BLaER1 treated with 17β-estradiol and CSF1 and Interleukin-3, amounts not matched to agents 10 nM and 100 nM (cell line): ENCODE data around the gene FLNA.

Experiments used
- H3K27ac ChIP-seq, 11 experiments: shearing (Covaris generic); formaldehyde crosslinking; 2 replicates each; pipeline ENCODE4 v1.8.1; 2022
- H3K27me3 ChIP-seq, 11 experiments: shearing (Covaris generic); formaldehyde crosslinking; 2 replicates each; pipeline ENCODE4 v1.8.1; 2022
- H3K36me3 ChIP-seq, 11 experiments: shearing (Covaris generic); formaldehyde crosslinking; 2 replicates each; pipeline ENCODE4 v1.8.1; 2022
- H3K4me1 ChIP-seq, 10 experiments: shearing (Covaris generic); formaldehyde crosslinking; 2 replicates each; pipeline ENCODE4 v1.8.1; 2022
- H3K4me2 ChIP-seq, 11 experiments: shearing (Covaris generic); formaldehyde crosslinking; 2 replicates each; pipeline ENCODE4 v1.8.1; 2022
- H3K4me3 ChIP-seq, 10 experiments: shearing (Covaris generic); formaldehyde crosslinking; 2 replicates each; pipeline ENCODE4 v1.8.1; 2022
- H3K9ac ChIP-seq, 11 experiments: shearing (Covaris generic); formaldehyde crosslinking; 2 replicates each; pipeline ENCODE4 v1.8.1; 2022
- H3K9me3 ChIP-seq, 11 experiments: shearing (Covaris generic); formaldehyde crosslinking; replicated peaks in 1 of 11; 2 replicates each; pipeline ENCODE4 v1.8.1; 2022
- H4K20me1 ChIP-seq, 11 experiments: shearing (Covaris generic); formaldehyde crosslinking; 2 replicates each; pipeline ENCODE4 v1.8.1; 2022
- Cebpa-rat ChIP-seq, 11 experiments: shearing (Covaris generic); IDR thresholded peaks; 2 replicates each; pipeline ENCODE4 v1.8.1; 2022

FLNA gene

DNA sequence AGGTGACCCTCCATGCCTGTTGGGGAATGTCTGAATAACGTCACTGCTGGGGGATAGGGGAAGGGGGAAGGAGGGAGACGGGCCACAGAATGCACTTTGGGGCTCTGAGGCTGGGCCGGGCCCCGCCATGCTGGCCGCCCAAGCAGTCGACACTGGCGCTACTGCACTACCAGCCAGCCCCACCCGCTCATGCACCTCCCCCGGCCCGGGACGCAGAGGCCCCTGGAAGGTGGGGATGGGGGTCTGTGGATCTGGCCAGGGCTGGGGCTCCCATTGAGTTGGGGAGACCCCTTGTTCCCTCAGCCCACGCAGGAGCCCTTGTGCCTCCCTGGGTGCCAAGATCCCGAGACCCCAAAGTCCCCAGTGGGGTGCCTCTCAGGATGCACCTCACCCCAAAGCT, 17.8 kb downstream of the FLNA start:
- no peak for TF ChIP-seq Cebpa-rat (IDR thresholded peaks at IDR 0.05)
- Histone ChIP-seq H3K36me3 (peaks cover 94 to 100% (median 98%) of the 10 kb centered on the region in 11 experiments), H3K27ac (no peak overlapping the region), H4K20me1 (peaks cover 25 to 100% (median 100%) of the 10 kb centered on the region in 11 experiments; a peak in 21 of 22 replicates), H3K9ac (no peak overlapping the region), H3K4me3 (no peak overlapping the region), H3K4me1 (peaks cover 0 to 59% (median 0%) of the 10 kb centered on the region in 10 experiments; a peak in 6 of 20 replicates), H3K27me3 (peaks cover 0 to 48% (median 15%) of the 10 kb centered on the region in 11 experiments; a peak in 16 of 22 replicates), H3K4me2 (no peak overlapping the region), H3K9me3 (peaks cover 0 to 54% (median 19%) of the 10 kb centered on the region in 11 experiments; a peak in 13 of 22 replicates)

DNA sequence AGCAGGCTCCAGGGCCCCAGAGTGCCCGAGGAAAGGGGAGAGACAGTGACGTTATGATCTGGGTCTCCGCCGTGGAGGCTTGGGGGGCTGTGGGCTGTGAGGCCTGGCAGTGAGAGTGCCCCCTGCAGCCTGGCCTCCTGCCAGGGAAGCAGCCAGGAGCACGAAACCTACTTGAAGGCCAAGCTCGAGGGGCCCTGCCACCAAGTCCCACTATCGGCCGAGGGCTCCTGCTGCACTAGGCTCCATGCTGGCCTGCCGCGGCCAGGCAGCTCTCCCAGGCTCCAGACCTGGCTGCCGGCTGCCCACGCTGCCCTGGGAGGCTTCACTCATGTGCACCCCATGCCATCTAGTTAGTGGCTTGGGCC, 18.7 kb downstream of the FLNA start:
- Histone ChIP-seq H3K4me3 (no peak overlapping the region), H3K4me1 (peaks cover 0 to 67% (median 0%) of the 10 kb centered on the region in 10 experiments; a peak in 7 of 20 replicates), H3K9me3 (peaks cover 0 to 49% (median 14%) of the 10 kb centered on the region in 11 experiments; a peak in 11 of 22 replicates), H3K9ac (peak overlapping the region in 2 of 11 experiments; percentile 4 to 29; a peak in 1 of 22 replicates), H3K27me3 (peaks cover 0 to 56% (median 22%) of the 10 kb centered on the region in 11 experiments; a peak in 16 of 22 replicates), H3K27ac (no peak overlapping the region), H4K20me1 (peaks cover 32 to 100% (median 100%) of the 10 kb centered on the region in 11 experiments; a peak in 21 of 22 replicates), H3K36me3 (peaks cover 94 to 100% (median 99%) of the 10 kb centered on the region in 11 experiments), H3K4me2 (no peak overlapping the region)
- TF ChIP-seq Cebpa-rat (IDR thresholded peaks at IDR 0.05): no peak

- H3K36me3 ChIP-seq: peaks cover 94 to 100% (median 100%) of the 10 kb centered on the region in 11 experiments
- peaks cover 32 to 100% (median 100%) of the 10 kb centered on the region in 11 experiments; a peak in 21 of 22 replicates for H4K20me1 ChIP-seq
- H3K27me3 ChIP-seq: peaks cover 0 to 61% (median 22%) of the 10 kb centered on the region in 11 experiments; a peak in 16 of 22 replicates
- H3K27ac ChIP-seq: no peak overlapping the region; a peak in 1 of 22 replicates
- no peak overlapping the region for H3K4me2 ChIP-seq
- H3K4me3 ChIP-seq: no peak overlapping the region
- H3K9me3 ChIP-seq: peaks cover 0 to 45% (median 12%) of the 10 kb centered on the region in 11 experiments; a peak in 11 of 22 replicates
- H3K4me1 ChIP-seq: peaks cover 0 to 73% (median 0%) of the 10 kb centered on the region in 10 experiments; a peak in 7 of 20 replicates
- no peak for TF ChIP-seq Cebpa-rat (IDR thresholded peaks at IDR 0.05)
- peak overlapping the region in 2 of 11 experiments; percentile 4 to 29; a peak in 2 of 22 replicates for H3K9ac ChIP-seq
Observed at GRCh38 chrX:154355094-154355775, 19.2 kb downstream of the FLNA start.

DNA sequence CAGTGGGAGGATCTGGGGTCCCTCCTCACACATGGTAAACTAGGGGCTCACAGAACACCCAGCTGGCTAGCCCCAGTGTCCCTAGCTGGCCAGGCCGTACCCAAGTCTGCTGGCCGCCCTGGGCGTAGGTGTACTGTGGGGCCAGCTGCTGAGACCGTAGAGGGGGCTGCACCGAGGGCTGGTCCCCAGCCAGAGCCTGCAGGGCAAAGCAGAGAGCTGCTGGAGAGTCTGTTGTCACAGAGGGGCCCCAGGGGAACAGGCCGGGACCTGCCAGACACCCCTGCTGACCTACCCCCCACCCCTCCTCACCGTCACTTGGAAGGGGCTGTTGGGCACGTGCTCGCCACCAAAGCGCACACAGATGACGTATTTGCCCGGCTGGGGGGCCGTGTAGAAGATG, 19.9 kb downstream of the FLNA start:
- no peak overlapping the region; a peak in 1 of 22 replicates for H3K9ac ChIP-seq
- peaks cover 32 to 100% (median 100%) of the 10 kb centered on the region in 11 experiments; a peak in 21 of 22 replicates for H4K20me1 ChIP-seq
- TF ChIP-seq Cebpa-rat (IDR thresholded peaks at IDR 0.05): no peak
- H3K4me2 ChIP-seq: no peak overlapping the region
- H3K27me3 ChIP-seq: peaks cover 0 to 67% (median 25%) of the 10 kb centered on the region in 11 experiments; a peak in 16 of 22 replicates
- peaks cover 94 to 100% (median 100%) of the 10 kb centered on the region in 11 experiments for H3K36me3 ChIP-seq
- H3K27ac ChIP-seq: no peak overlapping the region
- peaks cover 0 to 43% (median 7%) of the 10 kb centered on the region in 11 experiments; a peak in 9 of 22 replicates for H3K9me3 ChIP-seq
- no peak overlapping the region for H3K4me3 ChIP-seq
- peaks cover 0 to 80% (median 2%) of the 10 kb centered on the region in 10 experiments; a peak in 11 of 20 replicates for H3K4me1 ChIP-seq

- peaks cover 94 to 100% (median 100%) of the 10 kb centered on the region in 11 experiments for H3K36me3 ChIP-seq
- H3K4me1 ChIP-seq: peaks cover 0 to 83% (median 7%) of the 10 kb centered on the region in 10 experiments; a peak in 12 of 20 replicates
- peaks cover 32 to 100% (median 100%) of the 10 kb centered on the region in 11 experiments; a peak in 21 of 22 replicates for H4K20me1 ChIP-seq
Observed at GRCh38 chrX:154354013-154354412, 20.4 kb downstream of the FLNA start.

DNA sequence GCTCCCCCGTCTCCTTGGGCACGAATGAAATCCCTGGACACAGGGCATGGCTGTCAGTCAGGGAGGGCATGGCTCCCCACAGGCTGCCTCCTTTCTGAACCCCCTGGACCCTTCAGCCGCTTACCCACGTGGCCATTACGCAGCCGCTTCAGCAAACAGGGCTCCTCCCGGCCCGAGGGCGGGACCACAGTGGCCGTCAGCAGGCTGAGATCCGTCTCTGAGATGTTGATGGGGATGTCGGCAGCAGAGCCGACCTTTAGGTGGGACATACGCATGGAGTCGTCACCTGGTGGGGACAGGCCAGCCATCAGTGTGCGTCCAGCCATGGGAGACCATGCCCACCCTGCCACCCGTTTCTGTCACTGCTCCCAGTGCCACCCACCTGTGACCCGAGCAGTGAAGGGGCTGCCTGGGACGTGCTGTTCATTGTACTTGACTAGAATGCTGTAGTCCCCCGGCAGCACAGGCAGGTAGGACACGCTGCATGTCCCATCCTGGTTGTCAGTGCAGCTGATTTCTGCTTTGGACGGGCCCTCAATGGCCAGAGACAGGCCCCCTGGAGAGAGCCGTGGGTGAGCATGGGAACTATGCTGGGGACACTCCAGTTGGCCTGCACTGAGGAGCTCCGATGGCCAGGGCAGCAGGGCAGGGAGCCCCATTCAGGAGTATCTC, 21.1 kb downstream of the FLNA start:
- Histone ChIP-seq H3K9me3 (peaks cover 0 to 40% (median 6%) of the 10 kb centered on the region in 11 experiments; a peak in 9 of 22 replicates), H3K4me3 (no peak overlapping the region), H4K20me1 (peaks cover 32 to 100% (median 100%) of the 10 kb centered on the region in 11 experiments; a peak in 21 of 22 replicates), H3K9ac (no peak overlapping the region), H3K4me1 (peaks cover 0 to 83% (median 14%) of the 10 kb centered on the region in 10 experiments; a peak in 15 of 20 replicates), H3K27ac (no peak overlapping the region), H3K27me3 (peaks cover 0 to 61% (median 32%) of the 10 kb centered on the region in 11 experiments; a peak in 16 of 22 replicates), H3K4me2 (no peak overlapping the region), H3K36me3 (peaks cover 92 to 100% (median 100%) of the 10 kb centered on the region in 11 experiments)
- TF ChIP-seq Cebpa-rat (IDR thresholded peaks at IDR 0.05): no peak

More at GRCh38 chrX:154354013-154354412, 20.4 kb downstream of the FLNA start:
- H3K27ac ChIP-seq: no peak overlapping the region
- H3K9ac ChIP-seq: no peak overlapping the region; a peak in 1 of 22 replicates
- no peak overlapping the region for H3K4me3 ChIP-seq
- H3K4me2 ChIP-seq: no peak overlapping the region
- TF ChIP-seq Cebpa-rat (IDR thresholded peaks at IDR 0.05): no peak
- peaks cover 0 to 44% (median 6%) of the 10 kb centered on the region in 11 experiments; a peak in 9 of 22 replicates for H3K9me3 ChIP-seq
- peaks cover 0 to 67% (median 27%) of the 10 kb centered on the region in 11 experiments; a peak in 16 of 22 replicates for H3K27me3 ChIP-seq

DNA sequence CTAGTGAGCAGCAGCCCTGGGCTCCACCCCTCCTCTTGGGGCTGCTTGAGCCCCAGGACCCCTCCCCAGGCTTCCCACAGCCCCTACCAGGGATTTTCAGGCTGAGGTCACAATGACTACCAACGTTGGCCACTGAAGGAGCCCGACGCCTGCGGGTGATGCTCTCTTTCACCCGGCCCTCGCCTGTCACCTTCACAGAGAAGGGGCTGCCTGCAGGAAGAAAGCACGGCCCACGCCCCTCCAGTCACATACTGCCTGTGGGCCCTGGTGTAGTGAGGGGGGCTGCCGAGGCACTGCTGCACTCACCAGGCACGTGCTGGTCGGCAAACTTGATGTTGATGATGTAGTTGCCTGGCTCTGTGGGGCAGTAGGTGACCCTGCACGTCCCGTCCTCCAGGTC, 22.0 kb downstream of the FLNA start:
- peaks cover 84 to 95% (median 92%) of the 10 kb centered on the region in 11 experiments for H3K36me3 ChIP-seq
- no peak overlapping the region for H3K27ac ChIP-seq
- peaks cover 32 to 100% (median 97%) of the 10 kb centered on the region in 11 experiments; a peak in 21 of 22 replicates for H4K20me1 ChIP-seq
- peaks cover 0 to 32% (median 0%) of the 10 kb centered on the region in 11 experiments; a peak in 9 of 22 replicates for H3K9me3 ChIP-seq
- no peak overlapping the region; a peak in 1 of 22 replicates for H3K4me2 ChIP-seq
- peak overlapping the region in 2 of 11 experiments; percentile 25 to 30; a peak in 2 of 22 replicates for H3K9ac ChIP-seq
- no peak for TF ChIP-seq Cebpa-rat (IDR thresholded peaks at IDR 0.05)
- peaks cover 4 to 83% (median 22%) of the 10 kb centered on the region in 10 experiments; a peak in 19 of 20 replicates for H3K4me1 ChIP-seq
- H3K4me3 ChIP-seq: no peak overlapping the region
- H3K27me3 ChIP-seq: peaks cover 0 to 55% (median 32%) of the 10 kb centered on the region in 11 experiments; a peak in 16 of 22 replicates

DNA sequence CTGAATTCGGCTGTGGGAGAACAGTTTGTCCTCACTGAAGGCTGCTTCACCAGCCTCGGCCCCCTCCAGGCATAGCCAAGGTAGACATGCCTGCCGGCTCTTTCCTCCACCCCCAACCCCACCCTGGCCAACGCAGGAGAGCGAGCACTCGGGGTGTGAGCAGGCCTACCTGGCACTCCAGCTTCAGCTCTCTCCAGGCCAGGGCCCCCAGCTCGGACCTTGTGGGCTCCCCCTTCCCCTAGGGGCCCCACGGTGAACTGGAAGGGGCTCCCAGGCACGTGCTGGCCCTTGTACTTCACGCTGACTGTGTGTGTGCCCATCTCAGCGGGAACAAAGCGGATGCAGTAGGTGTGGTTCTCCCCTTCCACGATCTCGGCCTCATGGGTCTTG, 22.4 kb downstream of the FLNA start:
- peaks cover 30 to 100% (median 93%) of the 10 kb centered on the region in 11 experiments; a peak in 21 of 22 replicates for H4K20me1 ChIP-seq
- H3K27ac ChIP-seq: no peak overlapping the region
- no peak overlapping the region for H3K4me2 ChIP-seq
- H3K9me3 ChIP-seq: peaks cover 0 to 27% (median 0%) of the 10 kb centered on the region in 11 experiments; a peak in 9 of 22 replicates
- peaks cover 79 to 90% (median 87%) of the 10 kb centered on the region in 11 experiments for H3K36me3 ChIP-seq
- peaks cover 0 to 55% (median 32%) of the 10 kb centered on the region in 11 experiments; a peak in 16 of 22 replicates for H3K27me3 ChIP-seq
- H3K4me3 ChIP-seq: no peak overlapping the region
- peak overlapping the region in 4 of 11 experiments; percentile 7 to 30 (median 24); a peak in 4 of 22 replicates for H3K9ac ChIP-seq
- peaks cover 7 to 82% (median 26%) of the 10 kb centered on the region in 10 experiments; a peak in 19 of 20 replicates for H3K4me1 ChIP-seq
- TF ChIP-seq Cebpa-rat (IDR thresholded peaks at IDR 0.05): no peak
